GM18526 (cell line): Measurements from ENCODE around the gene RPS25.
A peak's percentile ranks its signal among the peaks of the same experiment; 100 is the strongest.

Experiments
- POLR2A ChIP-seq: IDR thresholded peaks from 3 replicates; pipeline ENCODE4 v1.6.1; 2011; ENCODE audit not compliant: insufficient read length; ENCODE audit errors: extremely low read depth

The RPS25 gene

DNA sequence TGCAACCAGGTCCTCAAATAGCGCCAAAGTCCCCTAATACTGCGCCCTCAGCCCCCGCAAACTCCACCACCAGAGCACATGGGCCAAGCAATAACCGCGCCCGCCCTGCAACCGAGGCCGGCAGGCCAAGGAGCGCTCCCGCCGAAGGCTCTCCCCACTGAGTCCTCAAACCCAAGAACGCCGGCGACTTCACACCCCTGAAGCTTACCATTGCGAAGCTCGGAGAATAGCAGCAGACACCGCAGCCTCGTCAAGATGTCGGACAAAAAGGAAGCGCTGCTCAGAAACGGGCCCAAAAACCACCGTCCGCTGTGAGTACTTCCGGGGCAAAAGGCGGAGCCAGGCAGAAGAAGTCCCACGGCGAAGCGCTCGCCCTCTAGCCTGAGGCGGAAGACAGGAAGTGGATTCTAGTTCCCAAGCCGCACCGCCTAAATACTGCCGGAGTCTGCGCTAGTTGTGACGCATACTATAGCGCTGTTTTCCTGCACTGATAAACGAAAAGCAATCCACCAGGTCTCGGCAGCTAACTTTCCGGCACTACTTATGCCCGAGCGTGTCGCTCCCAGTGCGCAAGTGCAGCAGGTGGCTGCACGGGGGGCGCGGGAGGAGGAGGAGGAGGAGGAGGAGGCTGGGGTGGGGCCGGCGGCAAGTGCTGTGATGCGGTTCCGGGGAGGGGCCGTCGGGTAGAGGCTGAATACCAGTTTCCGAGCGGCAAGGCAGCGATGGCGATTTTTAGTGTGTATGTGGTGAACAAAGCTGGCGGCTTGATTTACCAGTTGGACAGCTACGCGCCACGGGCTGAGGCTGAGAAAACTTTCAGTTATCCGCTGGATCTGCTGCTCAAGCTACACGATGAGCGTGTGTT, at the start of gene RPS25, which contains the start of gene TRAPPC4:
RPS25 (minus strand) TSS at position 270 of the 865 bp plus-strand sequence; CDS start at position 211, 59 bp downstream.
TRAPPC4 (plus strand) TSS at position 693 of the 865 bp plus-strand sequence; CDS start at position 723, 30 bp downstream.
- peak; percentile 88 for TF ChIP-seq POLR2A

GRCh38 chr11:119067371-119068222, 49.5 kb upstream of the RPS25 start, which contains the start of gene VPS11:
TSS of gene VPS11 (plus strand) at chr11:119067818. CDS start at chr11:119067824, 6 bp downstream.
- peak; percentile 86 for TF ChIP-seq POLR2A

GRCh38 chr11:119065369-119065768, 47.2 kb upstream of the RPS25 start:
- TF ChIP-seq POLR2A, result no peak

DNA sequence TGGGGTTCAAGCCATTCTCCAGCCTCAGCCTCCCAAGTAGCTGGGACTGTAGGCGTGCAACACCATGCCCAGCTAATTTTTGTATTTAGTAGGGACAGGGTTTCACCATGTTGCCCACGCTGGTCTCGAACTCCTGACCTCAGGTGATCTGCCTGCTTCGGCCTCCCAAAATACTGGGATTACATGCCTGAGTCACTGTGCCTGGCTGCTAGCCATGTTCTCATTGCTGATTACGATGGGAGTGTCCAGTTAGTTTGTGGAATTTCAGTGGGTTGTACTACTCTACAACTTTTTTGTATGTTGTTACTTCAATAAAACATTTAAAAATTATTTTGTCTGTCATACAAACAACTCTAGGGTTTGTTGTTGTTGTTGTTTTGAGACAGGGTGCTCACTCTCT, 44.6 kb upstream of the RPS25 start:
- no peak for TF ChIP-seq POLR2A

- no peak for TF ChIP-seq POLR2A
These were observed 43.1 kb upstream of the RPS25 start for GRCh38 chr11:119061256-119061655.

DNA sequence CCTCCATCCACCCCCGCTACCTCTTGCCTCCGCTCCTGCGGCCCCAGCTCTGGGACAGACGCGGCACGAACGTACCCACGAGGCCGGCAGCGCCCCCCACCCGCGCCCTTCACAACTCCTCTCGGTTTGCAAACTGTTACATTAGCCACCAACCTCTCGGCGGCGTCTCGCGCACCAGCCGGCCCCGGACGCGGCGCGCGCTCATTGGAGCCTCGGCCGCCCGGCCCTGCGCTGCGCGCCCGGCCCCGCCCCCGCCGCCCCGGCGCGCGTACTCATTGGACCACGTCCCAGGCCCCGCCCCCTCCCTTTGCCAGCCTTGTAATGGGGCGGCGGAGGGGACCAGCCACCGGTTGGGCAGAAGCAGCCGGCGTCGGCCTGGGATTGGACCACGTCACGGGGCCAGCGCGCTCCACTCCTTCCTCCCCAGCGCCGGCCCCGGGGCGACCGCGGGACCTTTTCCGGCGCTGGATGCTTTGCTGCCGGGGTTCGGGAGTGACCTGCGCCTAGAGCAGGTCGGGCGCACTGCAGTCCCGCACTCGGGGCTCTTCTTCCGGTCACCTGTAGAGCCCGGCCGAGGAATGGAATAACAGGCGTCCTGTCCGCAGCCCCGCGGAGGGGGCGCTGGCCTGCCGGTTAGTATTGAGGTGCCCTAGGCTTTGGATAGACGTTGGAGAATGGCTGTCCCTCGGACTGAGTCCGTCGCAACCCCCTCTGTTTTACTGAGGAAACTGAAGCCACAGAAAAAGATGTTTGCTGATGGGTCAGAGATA, 39.0 kb upstream of the RPS25 start, which contains the start of gene HYOU1:
HYOU1 (minus strand) TSS at position 206 of the 770 bp plus-strand sequence. CDS start 1,045 bp downstream, outside the sequence.
- peak; percentile 82 for TF ChIP-seq POLR2A

GRCh38 chr11:119056421-119056999, 38.4 kb upstream of the RPS25 start:
- TF ChIP-seq POLR2A, result no peak

DNA sequence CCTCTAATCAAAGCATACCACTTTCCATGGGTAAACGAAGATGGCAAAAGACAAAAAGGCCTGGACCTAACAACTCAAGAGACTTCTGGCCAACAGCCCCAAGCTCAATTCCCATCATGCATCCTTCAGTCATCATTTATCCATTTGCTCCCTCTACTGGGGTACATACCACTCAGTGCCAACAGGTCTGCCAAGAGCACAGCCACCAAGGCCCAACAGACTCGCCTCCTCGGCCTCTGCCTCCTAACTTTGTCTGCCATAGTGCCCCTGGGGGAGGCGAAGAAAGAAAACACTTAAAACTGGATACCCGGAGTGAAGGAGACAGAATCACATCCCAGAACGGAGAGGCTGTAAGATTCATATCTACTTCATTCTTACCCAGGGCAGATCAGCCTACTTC, 37.8 kb upstream of the RPS25 start:
- no peak for TF ChIP-seq POLR2A

GRCh38 chr11:119054418-119054817, 36.3 kb upstream of the RPS25 start:
- TF ChIP-seq POLR2A, result no peak

- TF ChIP-seq POLR2A, result no peak
These were observed 34.1 kb upstream of the RPS25 start for GRCh38 chr11:119052163-119052814.

GRCh38 chr11:119051440-119052162, 33.5 kb upstream of the RPS25 start:
- peak; percentile 37 for TF ChIP-seq POLR2A

- no peak for TF ChIP-seq POLR2A
These were observed 30.9 kb upstream of the RPS25 start for GRCh38 chr11:119049081-119049480.

DNA sequence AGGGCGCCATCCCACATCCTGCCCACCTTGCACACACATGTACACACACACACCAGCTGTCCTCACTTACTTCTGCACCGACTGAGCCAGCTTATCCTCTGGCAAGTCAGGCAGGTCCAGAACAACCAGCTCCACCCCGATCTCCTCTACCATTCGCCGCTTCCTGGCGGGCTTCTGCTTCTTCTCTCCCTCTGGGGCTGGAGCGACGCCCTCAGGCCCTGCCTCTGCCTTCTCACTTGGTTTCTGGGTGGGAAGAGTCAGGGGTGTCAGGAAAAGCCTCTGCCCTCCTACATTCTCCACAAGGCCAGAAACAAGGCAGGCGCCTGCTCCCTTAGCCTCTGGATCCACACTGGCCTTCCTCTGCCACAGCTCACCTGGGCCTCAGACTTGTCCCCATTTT, 30.5 kb upstream of the RPS25 start:
- no peak for TF ChIP-seq POLR2A
